Vagina (tissue), 2 donors: ENCODE data around the gene ARHGAP4.

Experiments
- POLR2AphosphoS5 ChIP-seq, 2 donors: sonication (generic); formaldehyde crosslinking; IDR thresholded peaks; one replicate each; pipeline ENCODE4 v1.9.0; 2017; ENCODE audit warnings: antibody characterized with exemption in 2 of 2, mild to moderate bottlenecking in 2 of 2, low read depth in 1 of 2; ENCODE audit not compliant: insufficient read depth in 1 of 2
- TF ChIP-seq, protein P1 (sequence below), 3 experiments: fragments of 450-650 bp in 2 of 3; fragments of 200-600 bp in 1 of 3; sonication (generic) in 1 of 3; IDR thresholded peaks; one replicate each; pipeline ENCODE4 v1.5.1; 2017 to 2019; ENCODE audit warnings: antibody characterized with exemption in 3 of 3, mild to moderate bottlenecking in 2 of 3, moderate library complexity in 2 of 3

DNA sequence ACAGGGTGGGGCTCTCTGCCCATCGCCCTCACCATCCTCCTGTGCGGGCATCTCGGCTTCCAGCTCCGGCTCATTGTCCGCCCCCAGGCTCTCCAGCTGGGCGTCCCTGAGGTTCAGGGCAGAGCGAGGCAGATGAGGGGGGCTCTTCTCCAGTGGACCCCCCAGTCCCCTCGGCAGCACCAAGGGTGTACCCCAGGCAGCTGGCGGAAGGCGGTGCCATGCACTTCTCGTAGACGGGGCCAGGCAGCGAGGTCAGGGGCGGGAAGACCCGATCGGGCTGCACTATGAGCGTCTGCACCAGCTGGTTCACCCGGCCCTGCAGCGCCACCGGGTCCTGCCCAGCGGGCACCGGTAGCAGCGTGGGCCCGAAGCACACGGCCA, 16.1 kb downstream of the ARHGAP4 start:
- TF ChIP-seq, protein P1, sequence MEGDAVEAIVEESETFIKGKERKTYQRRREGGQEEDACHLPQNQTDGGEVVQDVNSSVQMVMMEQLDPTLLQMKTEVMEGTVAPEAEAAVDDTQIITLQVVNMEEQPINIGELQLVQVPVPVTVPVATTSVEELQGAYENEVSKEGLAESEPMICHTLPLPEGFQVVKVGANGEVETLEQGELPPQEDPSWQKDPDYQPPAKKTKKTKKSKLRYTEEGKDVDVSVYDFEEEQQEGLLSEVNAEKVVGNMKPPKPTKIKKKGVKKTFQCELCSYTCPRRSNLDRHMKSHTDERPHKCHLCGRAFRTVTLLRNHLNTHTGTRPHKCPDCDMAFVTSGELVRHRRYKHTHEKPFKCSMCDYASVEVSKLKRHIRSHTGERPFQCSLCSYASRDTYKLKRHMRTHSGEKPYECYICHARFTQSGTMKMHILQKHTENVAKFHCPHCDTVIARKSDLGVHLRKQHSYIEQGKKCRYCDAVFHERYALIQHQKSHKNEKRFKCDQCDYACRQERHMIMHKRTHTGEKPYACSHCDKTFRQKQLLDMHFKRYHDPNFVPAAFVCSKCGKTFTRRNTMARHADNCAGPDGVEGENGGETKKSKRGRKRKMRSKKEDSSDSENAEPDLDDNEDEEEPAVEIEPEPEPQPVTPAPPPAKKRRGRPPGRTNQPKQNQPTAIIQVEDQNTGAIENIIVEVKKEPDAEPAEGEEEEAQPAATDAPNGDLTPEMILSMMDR (IDR thresholded peaks at IDR 0.05): no peak
- no peak for TF ChIP-seq POLR2AphosphoS5 (IDR thresholded peaks at IDR 0.05; ENCODE audit: insufficient read depth in 1 of 2, low read depth in 1 of 2)
